ENCODE data around the gene PCDHGB4. TPM values are rescaled to one million over a fixed set of nuclear protein-coding genes. Genes with fewer than 3 reads are reported as not detected.
"Not testable (repeated sequence)": the region's sequence is repeated elsewhere in the genome, so short reads cannot be mapped to it uniquely, and the experiment has no call there.

PCDHGB4 gene
- total RNA-seq, 1 donor from 2014 or later: 9.3 TPM

DNA sequence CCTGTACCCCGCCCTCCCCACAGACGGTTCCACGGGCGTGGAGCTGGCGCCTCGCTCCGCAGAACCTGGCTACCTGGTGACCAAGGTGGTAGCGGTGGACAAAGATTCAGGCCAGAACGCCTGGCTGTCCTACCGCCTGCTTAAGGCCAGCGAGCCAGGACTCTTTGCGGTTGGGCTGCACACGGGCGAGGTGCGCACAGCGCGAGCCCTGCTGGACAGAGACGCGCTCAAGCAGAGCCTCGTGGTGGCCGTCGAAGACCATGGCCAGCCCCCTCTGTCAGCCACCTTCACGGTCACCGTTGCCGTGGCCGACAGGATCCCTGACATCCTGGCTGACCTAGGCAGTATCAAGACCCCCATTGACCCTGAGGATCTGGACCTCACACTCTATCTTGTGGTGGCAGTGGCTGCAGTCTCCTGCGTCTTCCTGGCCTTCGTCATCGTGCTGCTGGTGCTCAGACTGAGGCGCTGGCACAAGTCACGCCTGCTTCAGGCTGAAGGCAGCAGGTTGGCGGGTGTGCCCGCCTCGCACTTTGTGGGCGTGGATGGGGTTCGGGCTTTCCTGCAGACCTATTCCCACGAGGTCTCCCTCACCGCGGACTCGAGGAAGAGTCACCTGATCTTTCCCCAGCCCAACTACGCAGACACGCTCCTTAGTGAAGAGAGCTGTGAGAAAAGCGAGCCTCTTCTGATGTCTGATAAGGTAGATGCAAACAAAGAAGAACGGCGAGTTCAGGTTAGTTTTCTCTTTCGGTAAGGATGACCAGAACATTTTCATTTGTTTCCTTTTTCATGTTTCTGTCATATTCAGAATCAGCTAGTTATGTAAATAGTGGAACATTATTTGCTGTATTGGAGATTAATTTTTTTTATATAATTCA, 21.2 kb upstream of the PCDHGB4 start:
- no peak for DNase-seq (ENCODE audit: low read depth, low spot score)

DNA sequence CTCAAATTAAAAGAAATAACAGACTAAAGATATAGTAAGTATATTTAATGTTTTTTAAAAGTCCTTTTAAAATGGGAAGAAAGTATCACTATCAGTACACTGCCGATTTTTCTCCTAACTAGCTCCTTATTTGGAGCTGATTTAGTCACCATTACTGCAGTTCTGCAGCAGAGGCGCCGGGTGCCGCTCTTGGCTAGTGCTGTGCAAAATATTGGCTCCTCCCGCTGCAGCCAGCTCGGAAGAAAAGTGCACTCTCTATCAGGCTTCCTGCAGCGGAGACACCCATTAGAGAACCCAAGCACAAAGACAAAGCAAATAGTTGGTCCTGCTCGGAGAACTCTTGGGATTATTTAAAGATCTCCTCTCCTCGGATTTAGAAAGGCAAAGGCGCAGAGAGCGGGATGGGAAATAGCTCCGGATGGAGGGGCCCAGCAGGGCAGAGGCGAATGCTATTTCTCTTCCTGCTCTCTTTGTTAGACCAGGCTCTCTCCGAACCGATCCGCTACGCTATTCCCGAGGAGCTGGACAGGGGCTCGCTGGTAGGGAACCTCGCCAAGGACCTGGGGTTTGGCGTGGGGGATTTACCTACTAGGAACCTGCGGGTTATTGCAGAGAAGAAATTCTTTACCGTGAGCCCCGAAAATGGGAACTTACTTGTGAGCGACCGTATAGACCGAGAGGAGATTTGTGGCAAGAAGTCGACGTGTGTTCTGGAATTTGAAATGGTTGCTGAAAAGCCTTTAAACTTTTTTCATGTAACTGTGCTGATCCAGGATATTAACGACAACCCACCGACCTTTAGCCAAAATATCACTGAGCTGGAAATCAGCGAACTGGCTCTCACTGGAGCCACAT, 17.3 kb upstream of the PCDHGB4 start, which contains the start of gene PCDHGB3:
Gene PCDHGB3, plus strand, starts transcription at position 249 of the 855 bp plus-strand sequence. Its CDS starts 153 bp downstream, at position 402.
- DNase-seq (ENCODE audit: low read depth, low spot score): no peak

DNA sequence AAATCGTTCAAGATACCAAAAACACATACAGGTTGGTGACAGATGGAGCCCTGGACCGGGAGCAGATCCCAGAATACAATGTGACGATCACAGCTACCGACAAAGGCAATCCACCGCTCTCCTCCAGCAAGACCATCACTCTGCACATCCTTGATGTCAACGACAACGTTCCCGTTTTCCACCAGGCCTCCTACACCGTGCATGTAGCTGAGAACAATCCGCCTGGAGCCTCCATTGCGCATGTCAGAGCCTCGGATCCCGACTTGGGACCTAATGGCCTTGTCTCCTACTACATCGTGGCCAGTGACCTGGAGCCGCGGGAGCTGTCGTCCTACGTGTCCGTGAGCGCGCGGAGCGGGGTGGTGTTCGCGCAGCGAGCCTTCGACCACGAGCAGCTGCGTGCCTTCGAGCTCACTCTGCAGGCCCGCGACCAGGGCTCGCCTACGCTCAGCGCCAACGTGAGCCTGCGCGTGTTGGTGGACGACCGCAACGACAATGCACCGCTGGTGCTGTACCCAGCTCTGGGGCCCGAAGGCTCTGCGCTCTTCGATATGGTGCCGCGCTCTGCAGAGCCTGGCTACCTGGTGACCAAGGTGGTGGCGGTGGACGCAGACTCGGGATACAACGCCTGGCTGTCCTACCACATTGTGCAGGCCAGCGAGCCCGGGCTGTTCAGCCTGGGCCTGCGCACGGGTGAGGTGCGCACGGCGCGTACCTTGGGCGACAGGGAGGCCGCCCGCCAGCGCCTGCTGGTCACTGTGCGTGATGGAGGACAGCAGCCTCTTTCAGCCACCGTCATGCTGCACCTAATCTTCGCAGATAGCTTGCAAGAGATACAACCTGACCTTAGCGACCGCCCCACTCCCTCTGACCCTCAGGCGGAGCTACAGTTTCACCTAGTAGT, 15.7 kb upstream of the PCDHGB4 start:
- no peak for DNase-seq (ENCODE audit: low read depth, low spot score)

GRCh38 chr5:141373673-141374317, 13.7 kb upstream of the PCDHGB4 start, which contains the start of gene PCDHGA6:
Gene PCDHGA6 (plus strand): TSS chr5:141373891. CDS start chr5:141374084, 193 bp downstream.
- no peak for DNase-seq (ENCODE audit: low read depth, low spot score)

- no peak for DNase-seq (ENCODE audit: low read depth, low spot score)
These were observed 12.9 kb upstream of the PCDHGB4 start for GRCh38 chr5:141374627-141375026.

GRCh38 chr5:141375444-141376155, 11.9 kb upstream of the PCDHGB4 start:
- DNase-seq (ENCODE audit: low read depth, low spot score): not testable (repeated sequence)

DNA sequence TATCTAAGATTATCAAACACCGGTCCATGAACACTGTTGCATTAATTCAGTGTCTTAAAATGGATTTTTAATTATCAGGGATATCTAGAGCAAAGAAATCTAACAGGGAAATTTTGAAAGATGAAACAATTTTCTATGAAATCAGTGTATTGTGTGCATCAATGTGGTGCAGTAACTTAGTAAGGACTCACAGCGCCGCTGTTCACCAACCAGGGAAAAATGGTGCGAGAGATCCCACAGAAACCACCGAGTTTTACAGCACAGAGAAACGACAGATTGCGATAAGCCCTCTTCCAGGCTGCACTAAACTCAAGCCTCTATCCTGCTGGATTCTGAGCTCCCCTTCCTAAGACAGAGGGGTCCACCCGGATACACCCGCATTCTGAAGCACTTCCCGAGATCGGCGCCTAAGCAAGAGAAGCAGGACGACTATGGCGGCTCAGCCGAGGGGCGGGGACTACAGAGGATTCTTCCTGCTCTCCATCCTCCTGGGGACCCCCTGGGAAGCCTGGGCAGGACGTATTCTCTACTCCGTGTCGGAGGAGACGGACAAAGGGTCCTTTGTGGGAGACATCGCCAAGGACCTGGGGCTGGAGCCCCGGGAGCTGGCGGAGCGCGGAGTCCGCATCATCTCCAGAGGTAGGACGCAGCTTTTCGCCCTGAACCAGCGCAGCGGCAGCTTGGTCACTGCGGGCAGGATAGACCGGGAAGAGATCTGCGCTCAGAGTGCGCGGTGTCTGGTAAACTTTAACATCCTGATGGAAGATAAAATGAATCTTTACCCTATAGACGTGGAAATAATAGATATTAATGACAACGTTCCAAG, 4.8 kb upstream of the PCDHGB4 start, which contains the start of gene PCDHGA7:
Gene PCDHGA7, plus strand, starts transcription at position 274 of the 826 bp plus-strand sequence. Its CDS starts 158 bp downstream, at position 432.
- no peak for DNase-seq (ENCODE audit: low read depth, low spot score)

DNA sequence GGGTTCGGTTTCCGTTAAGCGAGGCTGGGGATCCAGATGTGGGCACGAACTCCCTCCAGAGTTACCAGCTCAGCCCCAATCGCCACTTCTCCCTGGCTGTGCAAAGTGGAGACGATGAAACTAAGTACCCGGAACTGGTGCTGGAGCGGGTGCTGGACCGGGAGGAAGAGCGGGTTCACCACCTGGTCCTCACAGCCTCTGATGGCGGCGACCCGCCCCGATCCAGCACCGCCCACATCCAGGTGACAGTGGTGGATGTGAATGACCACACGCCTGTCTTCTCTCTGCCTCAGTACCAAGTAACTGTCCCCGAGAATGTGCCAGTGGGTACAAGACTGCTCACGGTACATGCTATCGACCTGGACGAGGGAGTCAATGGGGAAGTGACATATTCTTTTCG, 4.2 kb upstream of the PCDHGB4 start:
- no peak for DNase-seq (ENCODE audit: low read depth, low spot score)

DNA sequence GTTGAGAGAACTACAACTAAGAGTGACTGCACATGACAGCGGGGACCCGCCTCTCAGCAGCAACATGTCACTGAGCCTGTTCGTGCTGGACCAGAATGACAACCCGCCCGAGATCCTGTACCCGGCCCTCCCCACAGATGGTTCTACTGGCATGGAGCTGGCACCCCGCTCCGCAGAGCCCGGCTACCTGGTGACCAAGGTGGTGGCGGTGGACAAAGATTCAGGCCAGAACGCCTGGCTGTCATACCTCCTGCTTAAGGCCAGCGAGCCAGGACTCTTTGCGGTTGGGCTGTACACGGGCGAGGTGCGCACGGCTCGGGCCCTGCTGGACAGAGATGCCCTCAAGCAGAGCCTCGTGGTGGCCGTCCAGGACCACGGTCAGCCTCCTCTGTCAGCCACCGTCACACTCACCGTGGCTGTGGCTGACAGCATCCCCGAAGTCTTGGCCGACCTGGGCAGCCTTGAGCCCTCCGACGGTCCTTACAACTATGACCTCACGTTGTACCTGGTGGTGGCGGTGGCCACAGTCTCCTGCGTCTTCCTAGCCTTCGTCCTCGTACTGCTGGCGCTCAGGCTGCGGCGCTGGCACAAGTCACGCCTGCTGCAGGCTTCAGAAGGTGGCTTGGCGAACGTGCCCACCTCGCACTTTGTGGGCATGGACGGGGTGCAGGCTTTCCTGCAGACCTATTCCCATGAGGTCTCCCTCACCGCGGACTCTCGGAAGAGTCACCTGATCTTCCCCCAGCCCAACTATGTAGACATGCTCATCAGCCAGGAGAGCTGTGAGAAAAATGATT, 2.8 kb upstream of the PCDHGB4 start:
- DNase-seq (ENCODE audit: low read depth, low spot score): no peak

DNA sequence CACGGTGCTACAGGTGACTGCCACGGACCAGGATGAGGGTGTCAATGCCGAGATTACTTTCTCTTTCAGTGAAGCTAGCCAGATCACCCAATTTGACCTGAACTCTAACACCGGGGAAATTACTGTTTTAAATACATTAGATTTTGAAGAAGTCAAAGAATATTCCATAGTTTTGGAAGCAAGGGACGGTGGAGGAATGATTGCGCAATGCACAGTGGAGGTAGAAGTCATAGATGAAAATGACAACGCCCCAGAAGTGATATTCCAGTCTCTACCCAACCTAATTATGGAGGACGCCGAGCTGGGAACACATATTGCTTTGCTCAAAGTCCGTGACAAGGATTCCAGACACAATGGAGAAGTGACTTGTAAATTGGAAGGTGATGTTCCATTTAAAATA, 1.2 kb downstream of the PCDHGB4 start:
- no peak for DNase-seq (ENCODE audit: low read depth, low spot score)

DNA sequence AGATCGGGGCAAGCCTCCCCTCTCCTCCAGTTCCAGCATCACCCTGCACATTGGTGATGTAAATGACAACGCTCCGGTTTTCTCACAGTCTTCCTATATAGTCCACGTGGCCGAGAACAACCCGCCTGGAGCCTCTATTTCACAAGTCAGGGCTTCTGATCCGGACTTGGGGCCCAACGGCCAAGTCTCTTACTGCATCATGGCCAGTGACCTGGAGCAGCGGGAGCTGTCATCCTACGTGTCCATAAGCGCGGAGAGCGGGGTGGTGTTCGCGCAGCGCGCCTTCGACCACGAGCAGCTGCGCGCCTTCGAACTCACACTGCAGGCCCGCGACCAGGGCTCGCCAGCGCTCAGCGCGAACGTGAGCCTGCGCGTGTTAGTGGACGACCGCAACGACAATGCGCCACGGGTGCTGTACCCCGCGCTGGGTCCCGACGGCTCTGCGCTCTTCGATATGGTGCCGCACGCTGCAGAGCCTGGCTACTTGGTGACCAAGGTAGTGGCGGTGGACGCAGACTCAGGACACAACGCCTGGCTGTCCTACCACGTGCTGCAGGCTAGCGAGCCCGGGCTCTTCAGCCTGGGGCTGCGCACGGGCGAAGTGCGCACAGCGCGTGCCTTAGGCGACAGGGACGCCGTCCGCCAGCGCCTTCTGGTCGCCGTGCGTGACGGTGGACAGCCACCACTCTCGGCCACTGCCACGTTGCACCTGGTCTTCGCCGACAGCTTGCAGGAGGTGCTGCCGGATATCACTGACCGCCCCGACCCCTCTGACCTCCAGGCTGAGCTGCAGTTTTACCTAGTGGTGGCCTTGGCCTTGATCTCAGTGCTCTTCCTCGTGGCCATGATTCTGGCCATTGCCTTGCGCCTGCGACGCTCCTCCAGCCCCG, 1.9 kb downstream of the PCDHGB4 start:
- no peak for DNase-seq (ENCODE audit: low read depth, low spot score)

DNA sequence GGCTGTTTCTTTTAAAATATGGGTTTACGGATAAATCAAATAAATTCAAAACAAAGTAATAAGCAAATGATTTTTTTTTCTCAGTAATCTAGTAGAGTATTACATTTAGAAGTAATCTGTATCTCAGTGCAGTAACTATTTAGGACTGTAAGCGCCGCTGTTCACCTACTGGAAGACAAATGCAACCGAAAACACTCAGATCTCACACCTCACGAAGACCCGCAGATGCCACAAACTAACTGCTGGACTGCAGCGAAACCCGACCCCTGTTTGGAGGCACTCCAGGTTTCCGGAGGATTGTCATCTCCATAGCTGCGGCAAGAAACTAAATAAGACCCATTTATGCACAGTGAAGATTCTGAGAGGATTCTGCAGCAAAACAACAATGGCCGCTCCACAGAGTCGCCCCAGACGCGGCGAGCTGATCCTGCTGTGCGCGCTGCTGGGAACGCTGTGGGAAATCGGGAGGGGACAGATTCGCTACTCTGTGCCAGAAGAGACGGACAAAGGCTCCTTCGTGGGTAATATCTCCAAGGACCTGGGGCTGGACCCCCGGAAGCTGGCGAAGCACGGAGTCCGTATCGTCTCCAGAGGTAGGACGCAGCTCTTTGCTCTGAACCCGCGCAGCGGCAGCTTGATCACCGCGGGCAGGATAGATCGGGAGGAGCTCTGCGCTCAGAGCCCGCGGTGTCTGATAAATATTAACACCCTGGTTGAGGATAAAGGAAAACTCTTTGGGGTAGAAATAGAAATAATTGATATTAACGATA, 5.1 kb downstream of the PCDHGB4 start, which contains the start of gene PCDHGA8:
Gene PCDHGA8, plus strand, starts transcription at position 205 of the 770 bp plus-strand sequence. Its CDS starts 181 bp downstream, at position 386.
- no peak for DNase-seq (ENCODE audit: low read depth, low spot score)

- DNase-seq (ENCODE audit: low read depth, low spot score): no peak
These were observed 5.8 kb downstream of the PCDHGB4 start for GRCh38 chr5:141393267-141393666.

DNA sequence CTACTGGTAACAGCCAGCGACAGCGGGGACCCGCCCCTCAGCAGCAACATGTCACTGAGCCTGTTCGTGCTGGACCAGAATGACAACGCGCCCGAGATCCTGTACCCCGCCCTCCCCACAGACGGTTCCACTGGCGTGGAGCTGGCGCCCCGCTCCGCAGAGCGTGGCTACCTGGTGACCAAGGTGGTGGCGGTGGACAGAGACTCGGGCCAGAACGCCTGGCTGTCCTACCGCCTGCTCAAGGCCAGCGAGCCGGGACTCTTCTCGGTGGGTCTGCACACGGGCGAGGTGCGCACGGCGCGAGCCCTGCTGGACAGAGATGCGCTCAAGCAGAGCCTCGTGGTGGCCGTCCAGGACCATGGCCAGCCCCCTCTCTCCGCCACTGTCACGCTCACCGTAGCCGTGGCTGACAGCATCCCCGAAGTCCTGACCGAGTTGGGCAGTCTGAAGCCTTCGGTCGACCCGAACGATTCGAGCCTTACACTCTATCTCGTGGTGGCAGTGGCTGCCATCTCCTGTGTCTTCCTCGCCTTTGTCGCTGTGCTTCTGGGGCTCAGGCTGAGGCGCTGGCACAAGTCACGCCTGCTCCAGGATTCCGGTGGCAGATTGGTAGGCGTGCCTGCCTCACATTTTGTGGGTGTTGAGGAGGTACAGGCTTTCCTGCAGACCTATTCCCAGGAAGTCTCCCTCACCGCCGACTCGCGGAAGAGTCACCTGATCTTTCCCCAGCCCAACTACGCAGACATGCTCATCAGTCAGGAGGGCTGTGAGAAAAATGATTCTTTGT, 7.1 kb downstream of the PCDHGB4 start:
- DNase-seq (ENCODE audit: low read depth, low spot score): not testable (repeated sequence)
